ENCODE measurements around the gene FGFRL1. TPM values are rescaled to one million over a fixed set of nuclear protein-coding genes. Genes with fewer than 3 reads are reported as not detected.
A peak's percentile ranks its signal among the peaks of the same experiment; 100 is the strongest.

The FGFRL1 gene
- total RNA-seq, 4 donors from 2014 or later, result 18.1 to 39.6 (median 26.4) TPM

DNA sequence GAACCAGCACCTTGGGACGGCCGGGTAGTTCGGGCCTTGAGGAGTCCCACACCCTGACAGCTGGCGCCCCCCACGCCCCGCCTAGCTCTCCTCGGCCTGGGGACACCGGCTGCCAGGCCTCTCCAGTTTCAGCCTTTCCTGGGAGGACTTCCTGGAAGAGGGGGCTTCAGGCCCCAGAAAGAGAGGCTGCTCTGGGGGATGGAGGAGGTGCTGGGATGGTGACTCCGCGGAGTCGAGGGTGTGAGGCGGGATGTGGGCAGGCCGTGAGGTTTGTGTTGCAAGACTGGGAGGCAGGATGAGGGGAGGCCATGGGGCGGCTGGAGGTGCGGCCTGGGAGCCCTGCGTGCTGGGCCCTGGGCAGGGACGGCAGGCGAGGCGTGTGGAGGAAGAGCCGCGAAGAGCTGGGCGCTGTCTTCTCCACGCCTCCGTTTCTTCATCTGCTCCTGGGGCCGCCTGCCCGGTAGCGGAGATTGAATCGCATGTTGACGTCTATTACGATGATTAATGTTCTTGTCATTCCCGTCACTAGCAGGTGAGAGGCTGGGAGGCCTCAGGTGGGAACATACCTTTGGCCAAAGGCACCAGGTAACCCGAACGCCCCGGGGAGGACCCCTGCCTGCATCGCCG is 918 bp upstream of the FGFRL1 start:
- no peak for TF ChIP-seq POLR2A (IDR thresholded peaks at IDR 0.05)
- TF ChIP-seq EP300 (IDR thresholded peaks at IDR 0.05), result no peak
- TF ChIP-seq, protein P1, sequence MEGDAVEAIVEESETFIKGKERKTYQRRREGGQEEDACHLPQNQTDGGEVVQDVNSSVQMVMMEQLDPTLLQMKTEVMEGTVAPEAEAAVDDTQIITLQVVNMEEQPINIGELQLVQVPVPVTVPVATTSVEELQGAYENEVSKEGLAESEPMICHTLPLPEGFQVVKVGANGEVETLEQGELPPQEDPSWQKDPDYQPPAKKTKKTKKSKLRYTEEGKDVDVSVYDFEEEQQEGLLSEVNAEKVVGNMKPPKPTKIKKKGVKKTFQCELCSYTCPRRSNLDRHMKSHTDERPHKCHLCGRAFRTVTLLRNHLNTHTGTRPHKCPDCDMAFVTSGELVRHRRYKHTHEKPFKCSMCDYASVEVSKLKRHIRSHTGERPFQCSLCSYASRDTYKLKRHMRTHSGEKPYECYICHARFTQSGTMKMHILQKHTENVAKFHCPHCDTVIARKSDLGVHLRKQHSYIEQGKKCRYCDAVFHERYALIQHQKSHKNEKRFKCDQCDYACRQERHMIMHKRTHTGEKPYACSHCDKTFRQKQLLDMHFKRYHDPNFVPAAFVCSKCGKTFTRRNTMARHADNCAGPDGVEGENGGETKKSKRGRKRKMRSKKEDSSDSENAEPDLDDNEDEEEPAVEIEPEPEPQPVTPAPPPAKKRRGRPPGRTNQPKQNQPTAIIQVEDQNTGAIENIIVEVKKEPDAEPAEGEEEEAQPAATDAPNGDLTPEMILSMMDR (IDR thresholded peaks at IDR 0.05), result peak in 1 of 5 experiments; percentile 3
- Histone ChIP-seq H3K36me3 (no peaks in the 10 kb centered on the region), H3K27me3 (peaks cover 0 to 36% of the 10 kb centered on the region in 2 donors), H3K27ac (peak overlapping the region; percentile 50 to 88 (median 82)), H3K9me3 (peaks cover 0 to 5% (median 0%) of the 10 kb centered on the region in 4 donors), H3K4me3 (peak overlapping the region; percentile 47 to 74 (median 55)), H3K4me1 (peaks cover 0 to 58% (median 39%) of the 10 kb centered on the region in 4 donors)
- peak; percentile 61 to 67 for DNase-seq (ENCODE audit: low spot score in 2 of 2)
- WGBS, 2 donors, result 1 to 2% methylated on average over 23 to 36 of the region's 36 CpGs

DNA sequence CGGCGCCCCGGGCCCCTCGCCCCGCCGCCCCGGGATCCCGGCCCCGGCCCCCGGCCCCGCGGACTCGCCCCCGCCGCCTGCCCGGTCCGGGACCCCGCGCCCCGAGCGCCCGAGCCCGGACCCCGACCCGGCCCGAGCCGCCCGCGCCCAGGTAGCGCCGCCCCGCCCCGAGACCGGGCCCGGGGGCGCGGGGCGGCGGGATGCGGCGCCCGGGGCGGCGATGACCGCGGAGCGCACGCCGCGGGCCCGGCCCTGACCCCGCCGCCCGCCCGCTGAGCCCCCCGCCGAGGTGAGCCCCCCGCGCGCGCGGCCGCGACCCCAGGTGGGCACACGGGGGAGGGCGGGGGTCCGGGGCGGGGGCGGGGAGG is 224 bp downstream of the FGFRL1 start:
- no peak for DNase-seq (ENCODE audit: low spot score in 2 of 2)
- peaks cover 0 to 25% of the 10 kb centered on the region in 2 donors for H3K27me3 ChIP-seq
- peak overlapping the region in 2 of 4 donors; percentile 51 to 74 for H3K4me3 ChIP-seq
- H3K9me3 ChIP-seq, result peaks cover 0 to 5% (median 0%) of the 10 kb centered on the region in 4 donors
- TF ChIP-seq, protein P1 (IDR thresholded peaks at IDR 0.05), result no peak
- TF ChIP-seq POLR2A (IDR thresholded peaks at IDR 0.05) (no peak), EP300 (IDR thresholded peaks at IDR 0.05) (no peak)
- peaks cover 0 to 69% (median 45%) of the 10 kb centered on the region in 4 donors for H3K4me1 ChIP-seq
- no peaks in the 10 kb centered on the region for H3K36me3 ChIP-seq
- H3K27ac ChIP-seq, result no peak overlapping the region
- 0% methylated on average over 8 of the region's 69 CpGs; no CpG with 5 or more reads in 1 of the 2 donors for WGBS, 2 donors

DNA sequence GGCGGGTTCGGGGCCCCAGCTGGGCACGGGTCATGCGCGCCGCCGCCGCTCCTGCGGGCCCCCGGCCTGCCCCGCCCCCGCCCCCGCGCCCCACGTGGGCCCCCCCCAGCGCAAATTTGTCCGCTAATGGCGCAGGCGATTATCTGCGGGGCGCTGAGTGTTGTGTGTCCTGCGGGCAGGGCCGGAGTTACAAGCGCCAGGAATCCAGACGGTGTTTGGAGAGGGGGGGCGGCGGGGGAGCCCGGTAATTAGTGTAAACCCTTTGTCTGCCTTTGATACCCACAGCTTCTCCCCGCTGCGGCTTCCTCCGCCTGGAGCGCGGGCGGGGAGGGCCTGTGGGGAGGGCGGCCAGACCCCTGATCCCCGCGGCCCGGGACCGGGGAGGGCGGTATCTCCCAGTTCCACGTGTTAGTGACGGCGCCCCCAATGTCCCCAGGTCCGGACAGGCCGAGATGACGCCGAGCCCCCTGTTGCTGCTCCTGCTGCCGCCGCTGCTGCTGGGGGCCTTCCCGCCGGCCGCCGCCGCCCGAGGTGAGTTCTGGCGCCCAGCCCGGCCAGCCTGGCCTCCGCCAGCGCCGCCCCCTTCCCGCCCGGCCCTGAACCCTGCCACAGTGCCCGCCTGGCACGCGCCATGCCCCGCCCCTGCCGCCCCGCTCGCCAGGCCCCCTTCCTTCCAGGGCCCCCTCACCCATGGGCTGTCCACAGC is 761 bp downstream of the FGFRL1 start:
- no peaks in the 10 kb centered on the region for H3K9me3 ChIP-seq
- 2 to 14% methylated on average over 19 to 25 of the region's 69 CpGs for WGBS, 2 donors
- peak in 1 of 2 donors; percentile 23 for DNase-seq (ENCODE audit: low spot score in 2 of 2)
- no peak for TF ChIP-seq POLR2A (IDR thresholded peaks at IDR 0.05)
- TF ChIP-seq EP300 (IDR thresholded peaks at IDR 0.05), result no peak
- TF ChIP-seq, protein P1 (IDR thresholded peaks at IDR 0.05), result no peak
- H3K27ac ChIP-seq, result peak overlapping the region in 3 of 4 donors; percentile 34 to 64 (median 37)
- peaks cover 0 to 20% of the 10 kb centered on the region in 2 donors for H3K27me3 ChIP-seq
- peak overlapping the region; percentile 31 to 74 (median 41) for H3K4me3 ChIP-seq
- H3K4me1 ChIP-seq, result peaks cover 0 to 75% (median 45%) of the 10 kb centered on the region in 4 donors
- H3K36me3 ChIP-seq, result no peaks in the 10 kb centered on the region

DNA sequence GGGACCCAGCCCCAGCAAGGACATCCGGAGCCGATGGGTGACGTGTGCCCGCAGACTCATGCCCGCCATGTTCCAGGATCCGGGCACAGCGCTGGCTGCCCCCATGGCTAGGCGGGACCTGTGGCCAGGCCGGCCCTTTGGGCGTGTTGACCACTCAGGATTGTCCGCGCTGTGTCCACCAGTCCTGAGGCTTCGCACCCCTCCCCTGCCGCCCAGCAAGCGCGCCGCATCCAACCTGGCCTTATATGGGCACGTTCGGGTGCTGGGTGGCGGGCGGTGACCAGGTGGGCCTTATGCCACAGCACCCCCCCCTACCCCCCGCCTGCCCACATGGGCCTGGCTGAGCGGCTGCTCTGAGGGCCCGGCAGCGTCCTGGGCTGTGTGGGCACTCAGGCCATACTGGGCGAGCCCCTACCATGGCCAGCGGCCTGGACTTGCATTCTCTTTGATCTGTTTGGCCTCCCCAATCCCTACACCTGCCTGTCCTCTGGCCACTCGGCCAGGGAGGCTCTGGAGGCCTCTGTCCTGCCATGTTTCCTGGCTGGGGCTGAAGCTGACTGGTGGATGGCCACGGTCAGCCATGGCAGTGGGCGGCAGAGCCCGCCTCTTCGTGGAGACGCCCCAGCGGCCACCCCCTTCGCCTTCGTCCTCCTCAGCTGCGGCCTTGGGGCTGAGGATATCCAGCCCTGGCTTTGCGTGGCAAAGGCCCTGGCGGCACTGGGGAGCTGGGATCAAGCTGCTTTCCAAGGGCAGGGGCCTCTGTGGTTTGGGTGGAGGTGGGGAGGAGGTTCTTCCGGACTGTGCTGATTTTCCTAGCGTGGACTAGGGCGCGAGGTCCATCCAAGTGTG is 2.0 kb downstream of the FGFRL1 start:
- Histone ChIP-seq H3K27ac (peak overlapping the region in 2 of 4 donors; percentile 33 to 47), H3K27me3 (peaks cover 0 to 8% of the 10 kb centered on the region in 2 donors), H3K36me3 (no peaks in the 10 kb centered on the region), H3K4me3 (no peak overlapping the region), H3K9me3 (no peaks in the 10 kb centered on the region), H3K4me1 (peaks cover 0 to 87% (median 45%) of the 10 kb centered on the region in 4 donors)
- no peak for TF ChIP-seq POLR2A (IDR thresholded peaks at IDR 0.05)
- TF ChIP-seq, protein P1 (IDR thresholded peaks at IDR 0.05), result no peak
- no peak for TF ChIP-seq EP300 (IDR thresholded peaks at IDR 0.05)
- DNase-seq (ENCODE audit: low spot score in 2 of 2), result no peak
- WGBS, 2 donors, result 87 to 91% methylated on average over 34 to 39 of the region's 43 CpGs
